Forelimb muscle (tissue), 1 donor: Measurements from ENCODE around the gene WDR4. TPM values are rescaled to one million over a fixed set of nuclear protein-coding genes. Genes with fewer than 3 reads are reported as not detected.
"Not testable (repeated sequence)": the region's sequence is repeated elsewhere in the genome, so short reads cannot be mapped to it uniquely, and the experiment has no call there.

Experiments used
- DNase-seq: peaks from one replicate; pipeline ENCODE4 v3.0.0-alpha.2; 2013; ENCODE audit warnings: low read depth
- polyA plus RNA-seq: library from polyadenylated mRNA; unstranded; fragments of 120-200 nt; gene quantifications from one replicate; pipeline ENCODE4 v1.2.1, GENCODE V29; 2013; ENCODE audit not compliant: insufficient read length

The WDR4 gene
- polyA plus RNA-seq, 1 donor: 8.0 TPM

GRCh38 chr21:42815217-42815616 lies 64.1 kb downstream of the WDR4 start:
- DNase-seq: no peak

DNA sequence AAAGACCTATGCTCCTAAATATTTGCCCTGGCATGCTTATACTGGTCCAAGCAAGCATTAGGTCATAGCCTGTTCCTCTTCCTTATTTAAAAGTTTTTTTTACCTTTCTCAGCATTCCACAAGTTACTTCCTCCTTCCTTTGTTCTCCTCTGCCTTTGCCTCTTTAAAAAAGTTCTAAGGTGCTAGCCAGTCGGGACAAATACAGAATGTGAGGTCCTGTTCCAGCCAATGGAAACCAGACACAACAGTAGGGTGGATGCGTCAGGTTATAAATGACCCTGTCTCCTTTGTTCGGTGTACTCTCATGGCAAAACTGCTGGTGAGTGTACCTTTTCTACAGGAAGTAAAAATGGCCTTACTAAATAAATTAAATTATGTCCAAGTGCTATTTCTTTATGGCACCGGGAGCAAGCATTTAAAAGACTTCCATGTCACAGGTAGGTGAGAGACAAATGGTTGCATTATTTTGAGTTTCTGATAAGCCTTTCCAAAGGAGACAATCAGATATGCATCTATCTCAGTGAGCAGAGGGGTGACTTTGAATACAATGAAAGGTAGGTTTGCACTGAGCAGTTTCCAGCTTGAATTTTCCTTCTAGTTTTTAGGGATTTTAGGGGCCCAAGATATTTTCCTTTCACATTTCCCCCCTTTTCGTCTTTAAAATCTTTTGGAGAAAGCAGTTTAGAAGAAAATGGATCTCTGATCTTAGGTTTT lies 66.7 kb downstream of the WDR4 start:
- DNase-seq: not testable (repeated sequence)

GRCh38 chr21:42811960-42812359 lies 67.4 kb downstream of the WDR4 start:
- DNase-seq: no peak

- no peak for DNase-seq
These were observed 69.5 kb downstream of the WDR4 start for GRCh38 chr21:42809577-42810475.

DNA sequence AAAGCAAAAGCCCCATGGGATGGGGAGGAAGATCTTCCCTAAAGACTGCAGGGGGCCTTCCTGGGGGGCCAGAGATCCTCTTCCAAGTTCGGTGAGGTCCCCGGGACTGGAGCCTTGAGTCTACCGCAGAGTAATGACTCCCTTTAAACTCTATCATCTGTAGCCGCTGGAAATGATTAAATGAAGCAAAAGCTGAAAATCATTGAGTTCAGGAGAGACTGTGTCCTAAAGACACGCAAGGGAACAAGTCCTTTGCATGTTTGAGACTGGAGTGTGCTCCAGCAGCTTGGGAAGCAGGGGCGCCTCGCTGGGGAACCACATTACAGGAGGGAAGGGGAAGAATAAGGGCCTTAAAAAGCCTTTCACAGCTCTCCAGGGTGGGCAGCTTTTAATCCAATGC lies 70.2 kb downstream of the WDR4 start:
- no peak for DNase-seq

DNA sequence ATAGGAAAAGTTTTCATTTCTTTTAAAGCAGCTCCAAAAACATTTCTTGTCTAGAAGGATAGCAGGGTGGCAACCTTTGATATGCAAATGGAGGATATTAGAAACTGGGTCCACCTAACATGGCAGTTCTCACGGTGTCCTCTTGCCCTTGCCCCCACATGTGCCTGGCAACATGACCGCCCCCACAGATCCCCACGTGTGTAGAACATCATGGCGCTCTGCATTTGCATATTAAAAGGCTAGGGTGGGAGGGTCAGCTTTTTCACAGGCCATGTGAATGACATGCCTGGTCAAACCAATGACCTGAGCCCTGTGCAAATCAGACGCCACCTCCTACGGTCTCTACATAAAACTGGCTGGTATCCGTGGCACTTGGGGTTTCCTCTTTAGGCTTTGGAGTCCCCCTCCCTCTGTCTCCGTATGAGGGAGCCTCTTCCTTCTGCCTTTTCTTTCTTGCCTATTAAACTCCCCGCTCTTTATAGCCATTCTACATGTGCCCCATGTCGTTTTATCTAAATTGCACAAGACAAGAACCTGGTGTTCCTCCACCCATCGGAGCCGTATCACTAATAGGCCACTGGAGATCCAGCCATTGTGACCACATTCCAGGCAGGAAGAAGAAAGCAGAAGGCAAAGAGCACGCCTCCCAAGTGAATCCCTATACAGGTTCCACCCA lies 71.3 kb downstream of the WDR4 start:
- DNase-seq: no peak

DNA sequence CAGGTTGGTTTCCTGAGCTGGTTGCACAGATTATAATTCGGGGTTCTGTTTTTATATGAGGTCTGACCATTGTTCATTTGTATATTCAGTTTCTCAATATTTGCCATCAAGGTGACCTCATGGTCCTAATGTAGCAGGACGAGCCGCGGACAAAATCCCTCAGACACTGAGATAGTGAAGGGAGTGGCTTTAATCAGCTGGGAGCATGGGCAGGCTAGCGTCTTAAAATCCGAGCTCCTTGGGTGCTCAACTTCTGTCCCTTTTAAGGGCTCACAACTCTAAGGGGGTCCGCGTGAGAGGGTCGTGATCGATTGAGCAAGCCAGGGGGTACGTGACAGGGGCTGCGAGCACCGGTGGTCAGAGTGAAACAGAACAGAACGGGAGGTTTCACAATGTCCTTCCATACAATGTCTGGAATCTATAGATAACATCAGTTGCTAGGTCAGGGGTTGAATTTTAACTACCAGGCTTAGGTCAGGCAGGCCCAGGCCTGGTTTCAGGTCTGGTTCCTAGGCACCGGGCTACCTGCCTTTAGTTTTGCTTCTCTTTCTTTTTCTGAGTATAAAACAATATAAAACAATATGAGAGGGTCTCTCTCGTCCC lies 71.9 kb downstream of the WDR4 start:
- not testable (repeated sequence) for DNase-seq

- DNase-seq: no peak
These were observed 72.7 kb downstream of the WDR4 start for GRCh38 chr21:42806509-42807140.

DNA sequence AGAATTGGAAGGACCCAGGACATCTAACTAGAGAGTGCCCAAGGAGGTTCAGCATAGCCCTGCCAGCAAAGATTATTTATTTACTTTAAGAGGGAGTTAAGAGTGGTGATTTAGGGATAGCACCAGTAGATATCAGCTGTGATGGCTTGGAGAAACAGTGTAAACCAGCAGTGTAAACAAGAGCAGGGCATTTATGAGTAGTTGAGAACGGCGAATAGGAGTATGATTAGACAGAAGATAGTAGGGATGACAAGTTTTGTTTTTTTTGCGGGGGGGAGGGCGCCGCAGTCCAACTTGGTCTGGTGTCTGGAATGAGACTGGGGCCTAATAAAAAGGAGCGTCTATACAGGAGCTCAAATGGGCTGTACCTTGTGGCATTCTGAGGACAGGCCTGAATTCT lies 77.7 kb downstream of the WDR4 start:
- DNase-seq: not testable (repeated sequence)

DNA sequence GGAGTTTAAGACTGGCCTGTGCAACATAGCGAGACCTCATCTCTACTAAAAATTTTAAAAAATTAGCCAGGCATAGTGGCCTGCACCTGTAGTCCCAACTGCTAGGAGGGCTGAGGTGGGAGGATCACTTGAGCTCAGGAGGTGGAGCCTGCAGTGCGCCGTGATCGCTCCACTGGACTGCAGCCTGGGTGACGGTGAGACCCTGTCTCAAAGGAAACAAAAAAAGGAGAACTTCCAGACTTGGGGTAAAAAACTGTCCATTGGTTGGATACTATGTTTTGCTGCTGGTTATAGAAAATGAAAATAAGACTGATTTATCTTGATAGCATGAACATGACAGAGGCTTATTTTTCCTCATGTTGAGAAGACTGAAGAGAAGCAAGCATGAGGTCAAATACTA lies 79.4 kb downstream of the WDR4 start:
- DNase-seq: no peak

- DNase-seq: no peak
These were observed 79.8 kb downstream of the WDR4 start for GRCh38 chr21:42799516-42799915.

Other genes with a start within 250 kb of the WDR4 start
- gene PDE9A, start 225.9 kb downstream of the WDR4 start, polyA plus RNA-seq: 7.8 TPM
- gene NDUFV3, start 13.8 kb upstream of the WDR4 start, polyA plus RNA-seq: 35.7 TPM
- gene ERVH48-1, start 46.1 kb upstream of the WDR4 start, polyA plus RNA-seq: 1.2 TPM
- gene PKNOX1, start 95.0 kb upstream of the WDR4 start, polyA plus RNA-seq: 15.6 TPM
- gene CBS, start 196.3 kb upstream of the WDR4 start, polyA plus RNA-seq: 5.0 TPM
- 47.9 TPM for gene U2AF1, start 228.0 kb upstream of the WDR4 start, polyA plus RNA-seq